Measurements from ENCODE around the gene TECTB. TPM values are rescaled to one million over a fixed set of nuclear protein-coding genes. Genes with fewer than 3 reads are reported as not detected.

The TECTB gene
- total RNA-seq, 2 donors from 2014 or later = not detected

GRCh38 chr10:112340601-112341000, 57.4 kb downstream of the TECTB start:
- peaks cover 16% of the 10 kb centered on the region for H3K27me3 Mint-ChIP-seq (ENCODE audit: insufficient read depth)
- 89 to 100% methylated on average over 1 to 2 of the region's 2 CpGs for WGBS, 2 experiments (ENCODE audit: insufficient coverage in 1 of 2, insufficient read length in 1 of 2)
- no peaks in the 10 kb centered on the region for H3K9me3 Mint-ChIP-seq
- peaks cover 6% of the 10 kb centered on the region for H3K4me1 ChIP-seq (ENCODE audit: control insufficient read depth, insufficient read depth, low read length)
- H3K27me3 ChIP-seq (ENCODE audit: control insufficient read depth, insufficient read depth, low read length, poor library complexity, severe bottlenecking) = no peaks in the 10 kb centered on the region
- peaks cover 8% of the 10 kb centered on the region for H3K4me1 Mint-ChIP-seq
- H3K9me3 ChIP-seq (ENCODE audit: control insufficient read depth, low read length) = no peaks in the 10 kb centered on the region
- no peak overlapping the region for H3K4me3 Mint-ChIP-seq
- no peak overlapping the region for H3K9ac ChIP-seq (ENCODE audit: extremely low read depth, low read length, poor library complexity, severe bottlenecking)
- no peak overlapping the region for H3K27ac ChIP-seq (ENCODE audit: low read depth, low read length)
- no peaks in the 10 kb centered on the region for H3K36me3 Mint-ChIP-seq (ENCODE audit: low read depth)
- no peak for TF ChIP-seq CTCF (conservative IDR thresholded peaks at IDR 0.05)
- no peak overlapping the region for H3K4me3 ChIP-seq (ENCODE audit: low read length)
- no peaks in the 10 kb centered on the region for H3K36me3 ChIP-seq (ENCODE audit: control insufficient read depth, insufficient read depth, low read length)
- no peak overlapping the region for H3K27ac Mint-ChIP-seq
- DNase-seq = no peak

- no peak for TF ChIP-seq CTCF (conservative IDR thresholded peaks at IDR 0.05)
- Mint-ChIP-seq H3K9me3 (no peaks in the 10 kb centered on the region), H3K27ac (no peak overlapping the region), H3K4me1 (peaks cover 3% of the 10 kb centered on the region), H3K4me3 (no peak overlapping the region), H3K27me3 (ENCODE audit: insufficient read depth) (peaks cover 28% of the 10 kb centered on the region), H3K36me3 (ENCODE audit: low read depth) (no peaks in the 10 kb centered on the region)
- DNase-seq = no peak
- H3K27me3 ChIP-seq (ENCODE audit: control insufficient read depth, insufficient read depth, low read length, poor library complexity, severe bottlenecking) = no peaks in the 10 kb centered on the region
- H3K9ac ChIP-seq (ENCODE audit: extremely low read depth, low read length, poor library complexity, severe bottlenecking) = no peak overlapping the region
- no peaks in the 10 kb centered on the region for H3K36me3 ChIP-seq (ENCODE audit: control insufficient read depth, insufficient read depth, low read length)
- 92 to 96% methylated on average over 4 to 5 of the region's 5 CpGs for WGBS, 2 experiments (ENCODE audit: insufficient coverage in 1 of 2, insufficient read length in 1 of 2)
- no peaks in the 10 kb centered on the region for H3K9me3 ChIP-seq (ENCODE audit: control insufficient read depth, low read length)
- no peaks in the 10 kb centered on the region for H3K4me1 ChIP-seq (ENCODE audit: control insufficient read depth, insufficient read depth, low read length)
- no peak overlapping the region for H3K27ac ChIP-seq (ENCODE audit: low read depth, low read length)
- H3K4me3 ChIP-seq (ENCODE audit: low read length) = no peak overlapping the region
These were observed 60.0 kb downstream of the TECTB start for GRCh38 chr10:112343056-112343806.

- H3K4me1 Mint-ChIP-seq = peaks cover 3% of the 10 kb centered on the region
- H3K27ac ChIP-seq (ENCODE audit: low read depth, low read length) = no peak overlapping the region
- no peaks in the 10 kb centered on the region for H3K4me1 ChIP-seq (ENCODE audit: control insufficient read depth, insufficient read depth, low read length)
- peak; percentile 42 for TF ChIP-seq CTCF (conservative IDR thresholded peaks at IDR 0.05)
- 86 to 96% methylated on average over 5 to 6 of the region's 6 CpGs for WGBS, 2 experiments (ENCODE audit: insufficient coverage in 1 of 2, insufficient read length in 1 of 2)
- no peak overlapping the region for H3K9ac ChIP-seq (ENCODE audit: extremely low read depth, low read length, poor library complexity, severe bottlenecking)
- H3K36me3 ChIP-seq (ENCODE audit: control insufficient read depth, insufficient read depth, low read length) = no peaks in the 10 kb centered on the region
- H3K27ac Mint-ChIP-seq = no peak overlapping the region
- no peaks in the 10 kb centered on the region for H3K27me3 ChIP-seq (ENCODE audit: control insufficient read depth, insufficient read depth, low read length, poor library complexity, severe bottlenecking)
- no peak for DNase-seq
- no peaks in the 10 kb centered on the region for H3K36me3 Mint-ChIP-seq (ENCODE audit: low read depth)
- no peaks in the 10 kb centered on the region for H3K9me3 ChIP-seq (ENCODE audit: control insufficient read depth, low read length)
- no peak overlapping the region for H3K4me3 ChIP-seq (ENCODE audit: low read length)
- H3K27me3 Mint-ChIP-seq (ENCODE audit: insufficient read depth) = peaks cover 28% of the 10 kb centered on the region
- H3K9me3 Mint-ChIP-seq = no peaks in the 10 kb centered on the region
- H3K4me3 Mint-ChIP-seq = no peak overlapping the region
These were observed 61.1 kb downstream of the TECTB start for GRCh38 chr10:112344261-112344660.

Measured in endodermal cell (in vitro differentiated cells).